CD4-positive, alpha-beta T cell (primary cell): ENCODE data around the gene GNAQ. TPM values are rescaled to one million over a fixed set of nuclear protein-coding genes. Genes with fewer than 3 reads are reported as not detected.

Experiments
- ATAC-seq: fragments of 200-7000 bp; cut with Tn5 transposase; one replicate; pipeline ENCODE4 v1.10.0; 2022; ENCODE audit warnings: mild to moderate bottlenecking; ENCODE audit not compliant: poor library complexity
- CTCF ChIA-PET: fragments of 350-600 bp; sonication (Branson Sonifier 250); formaldehyde crosslinking; loops from one replicate; lab custom pipeline; 2021; ENCODE audit warnings: antibody characterized with exemption, inconsistent platforms; lab: Charles Lee
- POLR2A ChIA-PET: fragments of 350-600 bp; sonication (Branson Sonifier 250); formaldehyde crosslinking; loops from one replicate; lab custom pipeline; 2021; ENCODE audit warnings: antibody characterized with exemption, inconsistent platforms; lab: Charles Lee
- DNase-seq, 14 experiments: peaks; one replicate each; pipeline ENCODE4 v3.0.0-alpha.2; 2013 to 2020; ENCODE audit warnings: mixed read lengths in 2 of 14
- H3K27ac ChIP-seq, 2 donors: one replicate each; pipeline versions ENCODE4 v1.5.1 to v1.7.0; 2013; ENCODE audit warnings: low read length in 2 of 2, low read depth in 1 of 2, mild to moderate bottlenecking in 1 of 2
- H3K27me3 ChIP-seq, 2 experiments: 1 replicate in 1 of 2; 2 replicates in 1 of 2; pipeline versions ENCODE4 v1.6.1 to v1.7.0; 2013; ENCODE audit warnings: low read length in 2 of 2, control low read depth in 1 of 2, mild to moderate bottlenecking in 1 of 2, moderate library complexity in 1 of 2; ENCODE audit not compliant: insufficient read depth in 2 of 2, control insufficient read depth in 1 of 2
- H3K36me3 ChIP-seq: one replicate; pipeline ENCODE4 v1.6.1; 2013; ENCODE audit warnings: low read length, control low read depth; ENCODE audit not compliant: insufficient read depth
- H3K4me1 ChIP-seq: one replicate; pipeline ENCODE4 v1.6.1; 2013; ENCODE audit warnings: low read length, control low read depth; ENCODE audit not compliant: insufficient read depth
- H3K4me3 ChIP-seq: one replicate; pipeline ENCODE4 v1.5.1; 2013; ENCODE audit warnings: mild to moderate bottlenecking, low read length, moderate library complexity
- H3K9me3 ChIP-seq, 2 experiments: 1 replicate in 1 of 2; 2 replicates in 1 of 2; pipeline versions ENCODE4 v1.6.1 to v1.7.0; 2013; ENCODE audit warnings: low read length in 2 of 2, mild to moderate bottlenecking in 2 of 2, control low read depth in 1 of 2, moderate library complexity in 1 of 2; ENCODE audit not compliant: control insufficient read depth in 1 of 2, insufficient read depth in 1 of 2
- H3K27ac Mint-ChIP-seq: one replicate; pipeline ENCODE4 v1.8.0; 2020; ENCODE audit warnings: mixed read lengths
- H3K27me3 Mint-ChIP-seq: one replicate; pipeline ENCODE4 v1.8.0; 2021; ENCODE audit warnings: mixed read lengths
- H3K36me3 Mint-ChIP-seq: one replicate; pipeline ENCODE4 v1.8.0; 2021; ENCODE audit warnings: low read depth, mixed read lengths
- H3K4me1 Mint-ChIP-seq: one replicate; pipeline ENCODE4 v1.8.0; 2021; ENCODE audit warnings: low read depth, mixed read lengths
- H3K4me3 Mint-ChIP-seq: one replicate; pipeline ENCODE4 v1.8.0; 2020; ENCODE audit warnings: mild to moderate bottlenecking, mixed read lengths
- H3K9me3 Mint-ChIP-seq: one replicate; pipeline ENCODE4 v1.8.0; 2020; ENCODE audit warnings: mixed read lengths
- intact Hi-C, 2 experiments: fragments of 100-400 bp; cut with DNase I in 1 of 2; cut with micrococcal nuclease in 1 of 2; formaldehyde crosslinking; loops; one replicate each; pipeline versions ENCODE4 v1.15.1 to v1.9.0; 2023 to 2025; cut with DNase I, micrococcal nuclease
- total RNA-seq, 174 experiments: library from RNA in 2 of 174; stranded (reverse) in 2 of 174; gene quantifications; one replicate each; pipeline ENCODE4 v1.2.3 and lab custom pipeline; 2021 to 2026
- TF ChIP-seq, protein P1 (sequence below): fragments of 200-600 bp; IDR thresholded peaks from one replicate; pipeline ENCODE4 v1.8.0; 2022; ENCODE audit warnings: antibody characterized with exemption, mild to moderate bottlenecking

The GNAQ gene
- total RNA-seq, 2 experiments from 2014 or later, result 55.5 to 55.9 TPM

- Histone ChIP-seq H3K27me3 (no peaks in the 10 kb centered on the region), H3K36me3 (no peaks in the 10 kb centered on the region), H3K4me3 (no peak overlapping the region), H3K4me1 (no peaks in the 10 kb centered on the region), H3K27ac (no peak overlapping the region), H3K9me3 (no peaks in the 10 kb centered on the region)
- Mint-ChIP-seq H3K36me3 (peaks cover 28% of the 10 kb centered on the region), H3K27ac (no peak overlapping the region), H3K4me1 (peaks cover 5% of the 10 kb centered on the region), H3K27me3 (no peaks in the 10 kb centered on the region), H3K9me3 (no peaks in the 10 kb centered on the region), H3K4me3 (no peak overlapping the region)
- DNase-seq (no peak), ATAC-seq (no peak)
- TF ChIP-seq, protein P1, sequence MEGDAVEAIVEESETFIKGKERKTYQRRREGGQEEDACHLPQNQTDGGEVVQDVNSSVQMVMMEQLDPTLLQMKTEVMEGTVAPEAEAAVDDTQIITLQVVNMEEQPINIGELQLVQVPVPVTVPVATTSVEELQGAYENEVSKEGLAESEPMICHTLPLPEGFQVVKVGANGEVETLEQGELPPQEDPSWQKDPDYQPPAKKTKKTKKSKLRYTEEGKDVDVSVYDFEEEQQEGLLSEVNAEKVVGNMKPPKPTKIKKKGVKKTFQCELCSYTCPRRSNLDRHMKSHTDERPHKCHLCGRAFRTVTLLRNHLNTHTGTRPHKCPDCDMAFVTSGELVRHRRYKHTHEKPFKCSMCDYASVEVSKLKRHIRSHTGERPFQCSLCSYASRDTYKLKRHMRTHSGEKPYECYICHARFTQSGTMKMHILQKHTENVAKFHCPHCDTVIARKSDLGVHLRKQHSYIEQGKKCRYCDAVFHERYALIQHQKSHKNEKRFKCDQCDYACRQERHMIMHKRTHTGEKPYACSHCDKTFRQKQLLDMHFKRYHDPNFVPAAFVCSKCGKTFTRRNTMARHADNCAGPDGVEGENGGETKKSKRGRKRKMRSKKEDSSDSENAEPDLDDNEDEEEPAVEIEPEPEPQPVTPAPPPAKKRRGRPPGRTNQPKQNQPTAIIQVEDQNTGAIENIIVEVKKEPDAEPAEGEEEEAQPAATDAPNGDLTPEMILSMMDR, result no peak
- intact Hi-C loops, result no loop called here
- ChIA-PET POLR2A (no interaction called here), CTCF (no interaction called here)
Measured at GRCh38 chr9:77872177-77872576, 159.4 kb downstream of the GNAQ start.

DNA sequence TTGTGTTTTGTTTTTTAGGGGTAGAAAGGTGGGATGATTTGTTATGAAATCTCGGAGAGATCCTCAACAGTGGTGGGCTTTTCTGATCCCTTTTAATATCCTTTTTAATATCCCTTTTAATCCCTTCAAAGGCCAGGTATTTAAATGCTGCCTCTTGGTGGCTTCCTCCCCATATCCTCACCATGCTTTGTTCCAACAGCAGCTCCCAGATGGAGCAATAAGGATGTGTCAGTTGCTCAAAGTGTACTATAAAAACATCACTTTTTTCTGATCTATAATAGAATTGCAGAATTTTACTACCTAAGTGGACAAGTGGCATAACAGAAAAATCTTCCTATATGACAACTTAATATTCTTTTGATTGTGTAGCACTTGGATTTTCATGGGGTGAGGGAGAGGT, 160.1 kb downstream of the GNAQ start:
- ATAC-seq, result no peak
- Mint-ChIP-seq H3K27me3 (no peaks in the 10 kb centered on the region), H3K9me3 (no peaks in the 10 kb centered on the region)

GRCh38 chr9:77866878-77867277, 164.7 kb downstream of the GNAQ start:
- no peak overlapping the region for H3K4me3 Mint-ChIP-seq
- H3K36me3 Mint-ChIP-seq, result peaks cover 66% of the 10 kb centered on the region
- Histone ChIP-seq H3K27ac (no peak overlapping the region), H3K36me3 (no peaks in the 10 kb centered on the region), H3K4me3 (no peak overlapping the region), H3K4me1 (no peaks in the 10 kb centered on the region), H3K9me3 (peaks cover 0 to 4% of the 10 kb centered on the region in 2 experiments), H3K27me3 (no peaks in the 10 kb centered on the region)
- POLR2A ChIA-PET, result interaction anchor here (1.3 to 1.6 kb wide), 2 partner anchors 8 to 163 kb away, joined by 3 to 4 read pairs; no protein-coding TSS in a partner anchor
- no peak for DNase-seq
- TF ChIP-seq, protein P1, result no peak
- no peaks in the 10 kb centered on the region for H3K27me3 Mint-ChIP-seq
- peaks cover 3% of the 10 kb centered on the region for H3K9me3 Mint-ChIP-seq
- no peak overlapping the region for H3K27ac Mint-ChIP-seq
- no peak for ATAC-seq
- CTCF ChIA-PET, result interaction anchor here (1.0 kb wide), 1 partner anchor 168 kb away, joined by 3 read pairs; no protein-coding TSS in a partner anchor
- peaks cover 8% of the 10 kb centered on the region for H3K4me1 Mint-ChIP-seq
- intact Hi-C loops, result no loop called here

More for the DNA sequence above, 160.1 kb downstream of the GNAQ start:
- H3K27me3 ChIP-seq, result no peaks in the 10 kb centered on the region
- no peak overlapping the region for H3K27ac Mint-ChIP-seq
- H3K4me1 ChIP-seq, result no peaks in the 10 kb centered on the region
- intact Hi-C loops, result no loop called here
- H3K4me3 ChIP-seq, result no peak overlapping the region
- H3K4me1 Mint-ChIP-seq, result peaks cover 5% of the 10 kb centered on the region
- H3K36me3 ChIP-seq, result no peaks in the 10 kb centered on the region
- CTCF ChIA-PET, result no interaction called here
- H3K9me3 ChIP-seq, result no peaks in the 10 kb centered on the region
- TF ChIP-seq, protein P1, result no peak
- POLR2A ChIA-PET, result interaction anchor here (0.5 kb wide), 1 partner anchor 82 kb away, joined by 3 read pairs; no protein-coding TSS in a partner anchor
- H3K4me3 Mint-ChIP-seq, result no peak overlapping the region
- no peak for DNase-seq
- no peak overlapping the region for H3K27ac ChIP-seq
- H3K36me3 Mint-ChIP-seq, result peaks cover 33% of the 10 kb centered on the region
